Embryonic facial prominence (tissue), 1 donor: ENCODE data around the gene MARS1.

Experiments used
- DNase-seq: peaks from one replicate; pipeline ENCODE4 v3.0.0-alpha.2; 2016; ENCODE audit errors: extremely low spot score

The MARS1 gene

DNA sequence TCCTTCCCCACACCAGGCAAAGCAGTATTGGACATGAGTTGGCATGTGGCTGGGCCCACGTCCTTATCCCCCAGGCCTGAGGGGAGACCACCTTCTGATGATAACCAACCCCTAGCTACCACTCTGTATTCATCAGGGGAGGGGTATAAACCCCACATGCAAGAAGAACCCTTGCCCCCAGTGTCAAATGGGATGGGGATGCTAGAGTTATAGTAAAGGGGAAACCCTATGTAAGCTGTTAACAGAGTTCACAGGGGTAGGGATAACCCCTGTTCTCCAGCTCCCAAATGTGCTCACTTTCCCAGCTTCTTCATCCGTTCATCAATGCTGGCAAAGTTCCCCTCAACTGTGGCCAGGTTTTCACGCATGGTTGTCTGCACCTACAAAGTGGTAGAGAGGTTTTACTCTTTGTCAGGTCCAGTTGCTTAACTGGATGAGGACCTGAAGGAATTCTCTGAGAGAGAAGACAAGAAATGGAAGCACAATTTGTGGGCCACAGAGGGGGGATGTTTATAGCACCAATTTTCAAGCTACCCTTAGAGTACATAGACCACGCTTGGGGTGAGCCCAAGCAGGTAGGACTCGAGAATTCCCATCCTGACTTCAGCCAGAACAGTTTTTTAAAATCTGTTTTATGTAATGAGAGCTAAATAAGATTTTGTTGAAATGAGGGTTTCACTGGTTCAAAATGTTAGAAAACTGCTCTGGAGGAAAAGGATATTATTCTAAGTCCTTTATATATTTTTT lies 42.7 kb downstream of the MARS1 start:
- DNase-seq: no peak

- DNase-seq: no peak
Observed at GRCh38 chr12:57531836-57532235, 44.0 kb downstream of the MARS1 start.

- DNase-seq: no peak
Observed at GRCh38 chr12:57533108-57533507, 45.2 kb downstream of the MARS1 start.

DNA sequence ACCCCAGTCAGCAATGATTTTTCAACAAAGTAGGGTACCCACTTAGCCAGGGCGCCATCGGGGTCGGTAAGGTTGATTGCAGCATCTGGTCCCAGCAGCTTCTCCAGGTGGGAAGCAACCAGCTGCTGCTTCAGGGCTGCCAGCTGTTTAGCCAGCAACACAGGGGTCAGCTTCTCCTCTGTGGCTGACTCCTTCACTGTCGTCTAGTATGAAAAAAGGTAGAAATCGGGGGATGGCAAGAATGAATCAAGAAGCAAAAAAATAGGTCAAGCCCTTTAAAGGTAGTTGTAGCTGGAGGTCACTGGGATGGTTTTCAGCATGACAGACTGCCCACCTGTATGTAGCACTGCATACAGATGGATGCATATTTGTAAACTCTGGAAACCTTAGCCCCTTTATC lies 46.4 kb downstream of the MARS1 start:
- no peak for DNase-seq

GRCh38 chr12:57534991-57535543 lies 47.2 kb downstream of the MARS1 start:
- no peak for DNase-seq

GRCh38 chr12:57535764-57536596 lies 48.1 kb downstream of the MARS1 start:
- no peak for DNase-seq

GRCh38 chr12:57536597-57536942 lies 48.7 kb downstream of the MARS1 start:
- no peak for DNase-seq

DNA sequence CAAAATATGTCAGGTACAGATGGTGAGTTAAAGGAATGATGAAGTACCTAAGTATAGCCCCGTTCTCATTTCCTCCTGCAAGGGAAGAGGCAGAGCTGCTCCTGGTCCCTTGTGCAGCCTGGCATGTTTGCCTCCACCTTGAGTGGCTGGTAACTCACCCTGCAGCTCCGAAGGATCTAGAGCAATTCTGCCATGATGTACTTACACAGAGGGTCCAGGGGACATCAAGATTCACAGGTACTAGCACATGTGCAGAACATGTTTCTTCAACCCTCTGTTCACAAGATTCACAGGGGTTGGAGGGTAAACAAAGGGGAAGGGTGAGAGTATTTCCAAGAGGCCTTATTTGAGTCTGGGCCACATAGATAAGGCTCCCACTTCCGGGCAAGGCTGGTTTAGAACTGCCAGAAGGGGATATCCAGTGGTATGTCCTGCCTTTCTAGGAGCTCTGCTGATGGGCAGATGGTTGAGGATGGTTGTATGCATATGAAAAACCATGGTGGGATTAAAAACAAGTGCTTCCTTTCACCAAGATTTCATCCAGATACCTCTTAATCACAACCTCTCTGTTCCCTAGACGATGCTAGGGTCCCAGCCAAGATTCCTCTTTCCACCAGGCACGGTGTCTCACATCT lies 51.4 kb downstream of the MARS1 start:
- DNase-seq: no peak

- DNase-seq: no peak
Observed at GRCh38 chr12:57541001-57541400, 53.1 kb downstream of the MARS1 start.

DNA sequence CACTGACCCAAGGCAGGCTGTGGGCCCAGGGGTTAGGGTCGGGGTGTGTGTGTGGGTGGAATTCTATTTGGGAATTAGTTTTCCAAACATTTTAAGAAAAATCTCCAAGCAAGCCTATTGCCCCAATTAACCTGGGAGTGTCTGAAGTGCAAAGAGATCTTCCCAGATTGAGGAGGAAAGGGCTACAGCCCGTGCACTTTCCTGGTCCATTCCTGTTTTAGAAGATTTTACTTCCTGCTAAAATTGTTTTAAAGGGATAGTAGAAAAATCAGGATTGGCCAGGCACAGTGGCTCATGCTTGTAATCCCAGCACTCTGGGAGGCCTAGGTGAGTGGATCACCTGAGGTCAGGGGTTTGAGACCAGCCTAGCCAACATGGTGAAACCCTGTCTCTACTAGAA lies 53.8 kb downstream of the MARS1 start:
- no peak for DNase-seq

DNA sequence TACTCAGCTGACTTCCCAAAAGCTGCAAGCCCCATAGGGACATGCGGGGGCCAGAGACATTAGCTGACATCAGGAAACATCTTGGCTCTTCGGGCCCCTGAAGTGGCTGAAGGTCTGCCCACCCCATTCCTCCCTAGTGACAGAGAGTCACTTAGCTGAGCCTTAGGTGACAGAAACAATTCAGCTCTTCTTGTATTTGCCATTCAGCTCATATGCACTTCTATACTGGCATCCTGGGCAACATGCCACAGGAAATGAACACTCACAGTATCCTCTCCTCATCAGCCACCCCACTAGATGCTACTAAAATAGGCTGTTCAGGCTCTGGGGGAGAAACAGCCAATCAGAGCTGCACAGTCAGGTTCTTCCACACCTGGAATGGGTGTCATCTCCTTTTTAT lies 55.7 kb downstream of the MARS1 start:
- DNase-seq: no peak

DNA sequence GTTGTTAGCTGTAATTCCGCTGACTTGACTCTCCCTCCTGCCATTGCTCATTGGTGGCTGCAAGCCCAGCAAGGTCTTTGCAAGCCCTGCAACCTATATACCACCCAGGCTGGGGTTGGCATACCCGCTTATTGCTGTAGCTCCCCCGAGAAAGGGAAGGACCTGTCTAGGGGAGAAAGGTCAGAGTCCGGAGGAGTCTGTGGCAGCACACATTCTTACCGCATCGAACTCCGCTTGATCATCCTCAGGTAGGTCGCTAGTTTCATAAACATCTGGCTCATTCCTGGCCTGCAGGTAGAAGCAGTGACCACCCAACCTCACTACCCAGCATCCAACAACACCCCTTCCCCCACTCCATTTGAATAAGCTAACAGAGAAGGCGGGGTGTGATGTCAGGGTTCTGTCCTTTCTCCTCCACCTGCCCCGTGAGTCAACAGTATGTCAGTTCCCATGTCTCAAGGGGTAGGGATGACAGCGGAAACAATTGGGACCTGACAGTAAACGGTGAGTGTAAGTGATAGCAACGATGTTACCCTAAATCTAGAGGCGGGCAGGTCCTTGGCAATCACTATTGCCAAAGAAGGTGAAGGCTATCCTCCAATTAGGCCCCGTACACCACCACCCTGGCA lies 58.1 kb downstream of the MARS1 start:
- DNase-seq: no peak

DNA sequence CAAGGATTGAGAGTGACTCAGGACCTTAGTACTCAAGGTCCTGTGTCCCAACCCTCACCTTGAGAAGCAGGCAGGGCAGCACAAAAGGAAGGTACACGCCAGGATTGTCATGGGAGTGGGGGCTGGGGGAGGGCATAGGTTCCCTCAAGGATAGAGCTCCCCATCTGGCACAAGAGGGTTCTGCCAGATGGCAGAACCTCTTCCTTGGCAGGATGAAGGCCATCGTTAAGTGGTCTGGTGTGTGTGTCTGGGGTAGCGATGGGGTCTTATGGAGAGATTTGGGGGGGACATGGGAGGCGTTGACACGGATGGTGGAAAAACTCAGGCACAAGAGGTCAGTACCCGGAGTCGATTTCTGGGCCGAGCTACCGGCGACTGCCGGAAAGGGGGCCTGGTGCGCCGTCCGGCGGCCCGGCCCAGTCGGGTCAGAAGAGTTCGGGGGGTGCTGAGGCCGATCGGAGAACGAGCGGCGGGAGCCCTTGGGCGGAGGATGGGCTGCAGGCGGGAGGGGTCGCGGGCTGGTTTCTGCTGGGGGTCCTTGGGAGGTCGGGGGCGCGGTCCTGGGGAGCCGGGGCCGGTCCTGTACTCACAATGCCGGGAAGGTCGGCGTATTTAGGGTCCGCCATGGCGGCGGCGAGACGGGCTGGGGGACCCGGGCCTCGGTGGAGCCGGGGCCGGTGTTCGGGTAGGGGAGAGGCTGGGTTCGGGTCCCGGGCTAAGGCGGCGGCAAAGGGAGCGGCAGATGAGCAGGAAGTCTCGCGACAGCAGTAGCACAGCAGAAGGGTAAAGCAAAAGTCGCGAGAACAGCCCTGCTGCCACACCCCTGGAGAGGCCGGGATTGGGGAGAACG lies 58.8 kb downstream of the MARS1 start, which contains the start of gene DCTN2:
Gene DCTN2 (minus strand): TSS at position 755 of the 850 bp plus-strand sequence. CDS start 129 bp downstream, at position 626.
- peak; percentile 97 for DNase-seq

DNA sequence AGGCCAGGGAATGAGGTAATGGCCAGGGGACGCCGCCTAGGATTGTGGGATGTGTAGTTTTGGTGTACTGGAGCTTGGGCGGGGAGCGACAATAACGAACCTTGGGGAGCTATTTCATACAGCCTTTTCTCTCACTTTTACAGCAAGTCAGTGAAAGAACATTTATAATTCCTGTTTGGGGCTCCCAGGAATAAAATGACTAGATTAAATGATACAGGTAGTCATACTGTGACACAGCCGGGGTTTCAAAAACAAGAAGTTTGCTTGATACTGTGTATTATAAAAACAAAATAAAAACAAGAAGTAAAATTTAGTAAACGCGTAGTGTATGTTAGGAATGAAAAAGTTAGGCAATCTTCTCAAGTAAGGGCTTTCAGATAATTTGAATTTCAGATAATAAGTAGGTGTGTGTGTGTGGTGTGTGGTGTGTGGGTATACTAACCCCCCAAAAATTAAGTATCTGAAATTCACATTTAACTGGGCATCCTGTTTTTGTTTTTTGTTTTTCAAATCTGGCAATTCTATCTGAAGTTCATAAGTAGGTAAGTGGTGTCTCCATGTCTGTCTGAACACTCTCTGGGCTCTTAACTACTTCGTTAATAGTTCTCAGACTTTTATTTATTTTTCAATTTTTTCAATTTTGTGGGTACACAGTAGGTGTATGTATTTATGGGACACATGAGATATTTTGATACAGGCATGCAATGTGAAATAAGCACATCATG lies 59.6 kb downstream of the MARS1 start:
- DNase-seq: no peak

DNA sequence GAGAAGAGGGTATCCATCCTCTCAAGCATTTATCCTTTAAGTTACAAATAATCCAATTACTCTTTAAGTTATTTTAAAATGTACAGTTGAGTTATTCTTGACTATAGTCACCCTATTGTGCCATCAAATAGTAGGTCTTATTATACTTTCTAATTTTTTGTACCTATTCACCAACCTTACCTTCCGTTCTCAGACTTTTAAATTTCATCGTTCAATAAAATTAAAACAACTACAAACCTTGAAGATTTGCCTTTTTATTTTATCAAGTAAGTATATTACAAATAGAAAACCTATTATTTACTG lies 60.1 kb downstream of the MARS1 start:
- no peak for DNase-seq

DNA sequence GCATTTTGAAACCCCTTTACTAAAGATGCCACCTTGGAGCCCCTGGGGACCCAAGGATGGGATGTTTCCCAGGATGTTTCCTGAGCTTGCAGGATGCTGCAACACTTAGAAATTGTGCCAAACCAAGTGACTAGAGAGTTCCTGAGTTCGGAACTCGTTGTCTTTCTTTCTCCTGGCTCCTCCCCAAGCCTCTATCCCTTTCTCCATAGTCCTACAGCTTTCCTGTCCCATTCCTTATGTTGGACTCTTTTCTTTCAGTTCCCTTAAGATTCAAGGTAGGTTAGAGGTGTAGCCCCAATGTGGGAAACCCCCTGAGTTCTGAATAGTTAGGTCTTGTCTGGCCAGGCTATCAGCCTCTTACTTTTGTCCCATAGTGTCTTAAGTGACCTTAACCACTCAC lies 60.6 kb downstream of the MARS1 start:
- DNase-seq: no peak

DNA sequence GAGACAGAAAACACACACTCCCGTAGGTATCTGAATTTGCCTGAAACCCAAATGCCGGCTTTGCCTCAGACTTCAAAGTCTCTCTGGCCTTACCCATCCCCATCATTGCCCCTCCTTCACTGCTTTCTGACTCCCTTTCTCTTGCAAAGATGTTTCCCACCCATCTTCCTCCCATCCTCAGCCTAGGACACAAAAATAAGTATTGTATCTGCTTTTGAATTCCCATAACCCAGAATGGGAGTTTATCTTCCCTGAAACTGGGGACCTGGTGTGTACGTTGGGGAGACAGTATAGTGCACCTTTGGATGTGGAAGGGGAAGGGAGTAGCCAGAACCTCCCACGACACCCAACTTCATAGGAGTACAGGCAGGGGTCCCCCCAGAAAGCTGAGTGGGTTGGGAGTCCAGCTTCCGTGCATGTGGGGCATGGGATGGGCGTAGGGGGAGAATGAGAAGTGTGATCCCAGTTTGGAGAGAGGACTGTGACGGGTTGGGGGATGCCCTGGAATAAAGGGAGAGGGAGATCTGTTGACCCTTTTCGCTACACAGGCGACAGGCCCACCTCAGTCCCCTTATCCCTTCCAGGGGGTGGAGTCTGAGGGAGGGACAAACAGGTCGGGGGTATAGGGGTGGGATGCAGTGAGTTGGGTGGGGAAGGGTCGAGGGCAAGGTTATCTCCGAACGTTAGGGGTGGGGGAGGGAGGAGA lies 61.5 kb downstream of the MARS1 start:
- DNase-seq: no peak

DNA sequence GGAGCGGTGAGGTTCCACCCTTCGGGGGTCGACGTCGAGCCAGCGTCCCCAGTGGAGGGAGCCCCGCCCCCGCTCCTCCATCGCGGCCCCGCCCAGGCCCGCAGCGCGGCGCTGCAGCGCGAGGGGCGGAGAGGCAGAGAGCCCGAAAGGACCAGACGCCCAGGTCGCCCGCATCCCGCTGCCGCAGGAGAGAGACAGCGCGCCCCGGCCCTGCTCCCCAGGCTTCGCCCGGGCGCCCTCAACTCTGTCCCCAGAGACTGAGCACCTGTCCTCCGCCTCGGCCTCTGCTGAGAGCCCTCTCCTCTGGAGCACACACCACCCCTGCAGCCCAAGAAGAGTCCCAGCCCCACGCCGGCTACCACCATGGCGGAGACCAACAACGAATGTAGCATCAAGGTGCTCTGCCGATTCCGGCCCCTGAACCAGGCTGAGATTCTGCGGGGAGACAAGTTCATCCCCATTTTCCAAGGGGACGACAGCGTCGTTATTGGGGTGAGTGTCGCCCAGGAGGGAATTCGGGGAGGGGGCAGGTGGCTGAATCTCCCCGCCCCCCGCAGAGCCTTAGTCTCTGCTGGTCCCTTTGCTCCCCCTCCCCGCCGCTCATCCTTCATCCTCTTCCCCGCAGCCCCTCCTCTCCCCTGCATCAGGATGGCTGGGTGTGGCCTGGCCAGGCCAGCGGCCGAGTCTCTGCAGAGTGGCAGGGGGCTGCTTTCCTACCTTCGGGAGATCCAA lies 62.2 kb downstream of the MARS1 start, which contains the start of gene KIF5A:
Gene KIF5A (plus strand): TSS at position 136 of the 732 bp plus-strand sequence. CDS start 228 bp downstream, at position 364.
- DNase-seq: no peak
